ENCODE data around the gene DACH1. TPM values are rescaled to one million over a fixed set of nuclear protein-coding genes. Genes with fewer than 3 reads are reported as not detected.
"Not testable (repeated sequence)": the region's sequence is repeated elsewhere in the genome, so short reads cannot be mapped to it uniquely, and the experiment has no call there.

DACH1 gene
- total RNA-seq = 1 to 10 TPM; 1.4 to 1.5 TPM
- long read RNA-seq, donor 1, full-length matches to known transcripts = 1 of 1 reads
- long read RNA-seq, donor 1, partial matches to known transcripts = 0 of 1 reads
- long read RNA-seq, donor 1, other reads (novel, unspliced or antisense) = 0 of 1 reads
- long read RNA-seq, donor 2 = 0 reads

DNA sequence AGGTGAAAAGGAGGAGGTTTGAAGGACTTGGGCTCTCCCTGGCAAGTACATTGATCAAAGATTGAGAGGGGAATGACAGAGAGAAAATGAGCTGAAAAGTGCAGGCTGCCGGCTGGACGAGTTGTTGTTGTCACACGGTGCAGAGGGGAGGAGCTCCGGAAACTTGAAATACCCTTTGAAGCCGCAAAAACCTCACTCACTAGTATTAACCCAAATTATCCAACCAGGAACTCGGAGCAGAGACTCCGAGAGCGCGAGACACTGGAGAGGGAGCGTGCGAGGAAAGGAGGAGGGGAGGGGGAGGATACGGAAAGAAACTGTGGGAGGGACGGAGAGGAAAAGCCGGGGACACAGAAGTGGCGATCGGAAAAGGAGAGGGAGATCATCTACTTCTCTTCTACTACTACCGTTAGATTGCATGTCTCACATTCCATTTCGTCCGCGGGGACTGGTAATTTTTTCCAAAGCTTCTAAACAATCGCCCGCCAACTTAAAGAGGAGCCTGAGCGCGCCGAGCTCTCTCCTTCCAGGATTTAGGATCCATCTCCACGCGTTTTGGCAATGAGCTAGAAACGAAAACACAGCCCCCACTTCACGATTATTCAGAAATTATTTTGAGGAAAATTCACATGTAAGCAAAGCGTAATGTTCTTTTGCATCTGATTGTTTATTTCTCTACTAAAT lies at the start of gene DACH1:
DACH1 (minus strand) TSS at position 74 of the 684 bp plus-strand sequence.
- intact Hi-C loops (cut with DNase I) = no loop called here
- DNase-seq (ENCODE audit: low spot score) = peak; percentile 72

DNA sequence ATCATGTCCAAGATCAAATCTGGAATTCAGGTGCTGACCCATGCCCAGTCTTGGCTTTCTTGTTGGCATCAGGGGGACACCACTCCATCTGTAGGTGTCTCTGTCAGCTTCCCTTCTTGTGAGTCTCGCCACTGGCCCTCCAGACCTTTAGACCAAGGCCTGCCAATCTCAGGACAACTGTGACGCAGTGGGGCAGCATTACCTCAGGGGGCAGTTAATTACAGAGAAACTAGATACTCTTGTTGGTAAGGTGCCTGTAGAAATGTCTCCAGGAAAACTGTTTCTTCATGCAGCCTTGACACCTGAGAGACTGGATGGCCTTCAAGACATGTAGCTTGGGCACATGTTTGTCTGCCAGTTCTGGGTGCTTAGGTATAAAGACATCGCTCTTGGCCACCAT lies 46.7 kb upstream of the DACH1 start:
- intact Hi-C loops (cut with DNase I) = no loop called here
- DNase-seq (ENCODE audit: low spot score) = no peak

DNA sequence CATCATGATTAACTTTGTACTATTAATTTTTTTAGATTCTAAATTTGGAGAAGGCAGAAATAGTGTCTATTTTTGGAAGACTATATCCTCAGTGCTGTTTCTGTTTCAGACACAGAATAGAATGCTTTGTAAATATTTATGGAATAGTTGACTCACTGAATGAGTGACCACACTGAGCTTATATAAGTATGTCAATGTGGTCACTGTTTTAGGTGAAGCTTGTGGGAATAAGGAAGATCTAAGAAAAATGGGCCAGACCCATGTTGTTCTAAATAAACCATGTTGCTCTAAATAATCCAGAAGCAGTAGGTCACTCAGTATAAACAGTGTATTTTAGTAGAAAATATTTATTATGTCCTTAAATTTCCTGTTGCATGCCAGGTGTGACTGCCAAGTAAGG lies 45.5 kb upstream of the DACH1 start:
- intact Hi-C loops (cut with DNase I) = no loop called here
- DNase-seq (ENCODE audit: low spot score) = no peak

DNA sequence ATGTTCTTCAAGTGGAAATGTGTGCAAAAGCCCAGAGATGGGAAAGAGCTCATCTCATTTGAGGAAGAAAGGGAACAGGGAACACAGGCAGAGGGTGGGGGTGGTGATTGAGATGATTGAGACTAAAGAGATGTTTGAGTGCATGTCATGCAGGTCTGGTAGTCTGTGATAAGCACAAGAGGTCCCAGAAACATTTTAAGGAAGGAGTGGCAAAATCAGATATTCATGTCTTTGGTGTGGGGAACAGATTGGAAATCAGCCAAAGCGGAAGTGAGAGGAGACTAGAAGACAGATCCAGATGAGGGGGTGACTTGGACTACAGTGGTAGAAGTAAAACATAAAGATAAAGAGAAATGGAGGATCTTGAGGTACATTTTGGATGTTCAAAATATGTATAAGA lies 39.4 kb upstream of the DACH1 start:
- intact Hi-C loops (cut with DNase I) = no loop called here
- no peak for DNase-seq (ENCODE audit: low spot score)

DNA sequence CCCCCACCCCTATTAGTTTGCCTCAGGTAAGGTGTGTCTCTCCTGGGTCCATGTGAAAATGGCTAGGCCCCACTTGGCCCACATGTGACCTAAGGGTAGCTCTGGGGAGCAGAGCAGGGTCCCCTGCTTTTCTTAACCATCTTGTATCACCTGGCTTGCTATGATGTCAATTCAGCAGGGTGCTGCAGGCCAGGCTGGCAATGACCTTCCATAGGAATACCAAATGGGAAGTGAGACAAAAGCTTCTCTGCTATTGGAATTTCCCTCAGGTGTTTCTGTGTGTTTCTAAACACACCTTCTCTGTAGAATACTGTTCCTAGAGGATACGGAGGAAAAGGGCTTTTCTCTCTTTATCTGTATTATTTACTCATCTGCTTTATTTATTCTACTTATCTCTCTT lies 35.7 kb upstream of the DACH1 start:
- DNase-seq (ENCODE audit: low spot score) = no peak
- intact Hi-C loops (cut with DNase I) = no loop called here

DNA sequence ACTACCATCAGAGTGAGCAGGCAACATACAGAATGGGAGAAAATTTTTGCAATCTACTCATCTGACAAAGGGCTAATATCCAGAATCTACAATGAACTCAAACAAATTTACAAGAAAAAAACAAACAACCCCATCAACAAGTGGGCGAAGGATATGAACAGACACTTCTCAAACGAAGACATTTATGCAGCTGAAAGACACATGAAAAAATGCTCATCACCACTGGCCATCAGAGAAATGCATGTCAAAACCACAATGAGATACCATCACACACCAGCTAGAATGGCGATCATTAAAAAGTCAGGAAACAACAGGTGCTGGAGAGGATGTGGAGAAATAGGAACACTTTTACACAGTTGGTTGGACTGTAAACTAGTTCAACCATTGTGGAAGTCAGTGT lies 26.5 kb upstream of the DACH1 start:
- intact Hi-C loops (cut with DNase I); DNase-seq (ENCODE audit: low spot score): not testable (repeated sequence)

DNA sequence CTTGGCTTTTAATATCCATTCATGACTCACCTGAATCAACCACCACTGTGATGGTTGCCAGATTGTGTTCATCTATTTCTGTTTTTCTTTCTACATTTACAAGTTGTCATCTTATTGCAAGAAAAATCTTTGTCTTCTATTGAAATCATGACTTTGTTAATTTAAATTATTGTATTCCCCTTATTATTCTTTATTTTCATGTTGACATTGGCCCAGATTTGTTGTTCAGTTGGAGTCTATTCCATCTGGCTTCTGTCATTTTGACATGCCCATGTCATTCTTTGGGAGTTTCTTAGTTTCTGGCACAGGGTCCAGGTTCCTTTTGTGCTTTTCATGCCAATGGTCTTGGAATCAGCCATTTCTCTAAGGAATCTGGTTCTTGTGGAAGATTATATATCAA lies 19.9 kb upstream of the DACH1 start:
- intact Hi-C loops (cut with DNase I) = no loop called here
- no peak for DNase-seq (ENCODE audit: low spot score)

DNA sequence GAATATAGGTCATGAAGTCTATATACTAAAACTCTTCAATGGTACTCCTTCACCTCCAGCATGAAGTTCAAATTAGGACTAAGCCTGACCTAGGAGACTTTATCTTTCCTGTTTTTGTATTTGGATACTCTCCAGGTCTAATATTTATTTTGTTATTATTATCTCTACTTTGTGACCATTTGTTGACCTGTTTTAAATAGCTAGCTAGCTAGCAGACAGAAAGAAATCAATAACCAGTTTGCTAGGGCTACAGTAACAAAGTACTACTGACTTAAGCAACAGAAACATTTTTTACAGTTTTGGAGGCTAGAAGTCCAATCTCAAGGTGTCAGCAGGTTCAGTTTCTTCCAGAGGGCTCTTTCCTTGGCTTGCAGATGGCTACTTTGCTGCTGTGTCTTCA lies 15.1 kb upstream of the DACH1 start:
- DNase-seq (ENCODE audit: low spot score) = no peak
- intact Hi-C loops (cut with DNase I) = no loop called here

DNA sequence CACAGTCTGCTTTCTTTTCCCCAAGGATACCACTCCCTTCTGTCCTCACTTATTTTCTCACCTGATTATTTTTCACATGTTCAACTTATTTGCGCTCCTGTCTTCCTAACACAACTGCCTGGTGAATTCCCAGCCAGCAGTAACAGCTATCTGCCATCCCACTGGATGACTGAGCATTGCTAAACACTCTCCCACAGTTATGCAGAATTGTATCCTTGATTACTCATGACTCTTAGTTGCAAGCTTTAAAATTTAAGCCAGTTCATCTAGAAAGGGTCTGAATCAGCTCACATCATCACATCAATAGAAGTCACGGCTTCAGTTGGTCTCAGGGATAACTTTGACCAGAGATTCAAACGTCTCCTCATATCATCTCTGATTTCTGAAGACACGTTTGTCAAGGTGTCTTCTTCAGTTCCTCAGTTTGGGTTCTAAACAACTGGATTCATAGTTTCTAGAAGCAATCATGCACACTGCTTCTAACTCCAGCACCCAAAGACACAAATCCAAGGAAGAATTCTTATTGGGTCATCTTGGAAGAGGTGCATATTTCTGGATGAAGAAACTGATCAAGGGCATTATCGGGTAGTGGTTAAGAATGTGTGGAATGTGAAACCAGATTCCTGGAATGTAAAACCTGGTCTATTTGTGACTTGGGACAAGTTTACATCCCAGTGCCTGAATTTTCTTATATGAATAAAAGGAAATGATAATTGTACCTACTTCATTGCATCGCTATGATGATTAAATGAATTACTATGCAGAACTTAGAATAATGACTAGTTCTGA lies 13.9 kb upstream of the DACH1 start:
- no peak for DNase-seq (ENCODE audit: low spot score)
- intact Hi-C loops (cut with DNase I) = no loop called here

DNA sequence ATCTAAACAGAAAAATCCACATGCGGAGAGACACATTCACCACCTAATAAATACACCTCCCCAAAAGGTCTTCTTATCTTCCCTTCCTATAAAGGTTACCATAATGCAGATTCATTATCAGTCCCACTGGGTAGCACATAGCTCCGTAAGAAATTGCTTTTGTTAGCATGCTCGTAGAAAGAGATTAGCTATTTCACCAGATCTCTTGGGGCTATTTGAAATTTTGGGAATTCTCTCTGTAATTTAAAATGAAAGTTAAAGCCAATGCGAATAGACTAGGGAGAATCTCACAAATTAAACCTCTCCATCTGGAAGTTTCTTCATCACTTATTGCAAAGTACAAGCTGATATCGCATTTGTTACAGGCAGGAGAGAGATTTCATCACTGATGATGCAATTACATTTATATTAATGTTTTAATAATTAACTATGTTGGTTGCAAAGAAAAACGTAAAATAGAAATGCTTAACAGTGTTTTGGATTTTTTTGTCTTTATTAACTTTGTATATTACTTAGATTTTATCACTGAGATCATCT lies 12.9 kb upstream of the DACH1 start:
- no peak for DNase-seq (ENCODE audit: low spot score)
- intact Hi-C loops (cut with DNase I) = no loop called here

DNA sequence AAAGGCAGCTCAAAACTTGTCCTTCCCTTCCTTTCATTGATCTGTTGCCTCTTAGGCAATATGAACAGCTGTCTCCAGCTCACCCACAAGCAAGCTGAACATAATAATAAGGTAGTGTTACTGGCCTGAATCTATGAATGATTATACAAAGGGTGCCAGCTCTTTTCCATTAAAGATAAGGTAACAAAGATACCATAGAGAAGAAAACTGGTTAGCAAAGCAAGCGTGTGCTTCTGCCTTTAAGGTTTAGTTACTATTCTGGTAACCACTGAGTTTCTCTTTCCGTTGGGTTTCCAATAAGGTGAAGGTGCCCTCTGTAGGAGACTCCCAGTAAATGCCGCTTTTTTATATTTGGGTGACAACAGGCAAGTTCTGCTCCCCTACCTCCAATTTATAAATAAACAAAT lies 12.1 kb upstream of the DACH1 start:
- DNase-seq (ENCODE audit: low spot score) = no peak
- intact Hi-C loops (cut with DNase I) = no loop called here

DNA sequence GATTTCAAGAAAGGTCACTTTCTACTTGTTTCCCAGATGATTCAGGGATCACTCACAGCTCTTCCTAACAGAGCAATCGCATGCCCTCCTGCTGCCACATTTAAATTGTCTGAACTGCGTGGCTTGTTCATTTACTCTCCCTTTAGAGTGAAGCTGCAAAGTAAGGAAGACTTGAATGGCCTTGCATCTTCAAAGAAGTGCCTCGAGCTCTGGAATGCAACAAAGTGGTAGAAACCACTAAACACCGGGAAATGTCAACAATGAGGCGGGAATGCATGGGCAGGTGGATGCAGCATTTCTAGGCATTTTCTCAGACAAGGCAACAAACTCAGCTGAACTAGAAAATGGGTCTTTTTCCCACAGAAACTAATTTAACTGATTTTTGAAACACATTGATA lies 10.3 kb upstream of the DACH1 start:
- no peak for DNase-seq (ENCODE audit: low spot score)
- intact Hi-C loops (cut with DNase I) = no loop called here

DNA sequence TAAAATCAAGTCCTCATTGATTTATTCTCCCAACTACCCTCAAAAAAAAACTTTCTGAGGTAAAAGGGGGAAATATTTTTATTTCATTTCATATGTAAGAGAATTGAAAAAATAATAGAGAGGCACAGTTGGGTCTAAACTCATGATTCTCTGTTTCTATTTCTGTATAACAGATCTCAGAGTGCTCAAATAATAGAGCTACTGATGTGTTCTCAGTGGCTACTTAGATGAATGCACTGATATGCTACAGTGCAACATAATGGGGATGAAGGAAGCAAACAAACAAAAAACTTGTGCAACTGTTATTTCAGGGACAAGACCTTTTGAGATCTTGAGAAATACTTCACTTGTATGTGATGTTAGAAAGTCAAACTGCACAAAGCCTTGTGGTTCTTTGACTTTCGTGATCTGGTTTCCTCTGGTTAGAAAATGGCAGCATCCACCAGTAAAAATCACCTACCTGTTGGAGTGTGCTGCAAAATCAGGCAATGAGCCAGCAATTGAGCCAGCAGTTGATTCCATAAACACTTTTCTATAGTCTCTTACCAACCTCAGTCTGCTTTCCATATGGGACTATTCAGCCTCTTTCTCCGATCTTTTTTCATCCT lies 9.7 kb upstream of the DACH1 start:
- intact Hi-C loops (cut with DNase I) = no loop called here
- no peak for DNase-seq (ENCODE audit: low spot score)

DNA sequence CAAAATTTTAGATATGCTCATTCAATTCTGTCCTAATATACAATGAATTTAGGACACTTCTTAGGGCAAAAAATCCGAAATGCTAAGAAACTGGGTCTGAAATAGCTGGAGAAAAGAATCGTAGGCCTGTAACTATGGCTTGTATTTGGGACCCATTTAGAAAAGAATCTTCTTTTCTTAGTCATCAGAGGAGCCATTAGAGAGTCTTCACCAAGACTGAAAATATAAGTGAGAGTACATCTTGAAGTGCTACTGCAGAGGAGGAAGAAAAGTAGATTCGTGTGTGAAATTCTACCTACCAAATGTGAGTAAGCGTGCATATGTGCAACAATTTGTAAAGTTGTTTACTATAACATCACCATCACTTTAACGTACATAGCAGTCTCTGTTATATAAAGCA lies 8.8 kb upstream of the DACH1 start:
- intact Hi-C loops (cut with DNase I) = no loop called here

DNA sequence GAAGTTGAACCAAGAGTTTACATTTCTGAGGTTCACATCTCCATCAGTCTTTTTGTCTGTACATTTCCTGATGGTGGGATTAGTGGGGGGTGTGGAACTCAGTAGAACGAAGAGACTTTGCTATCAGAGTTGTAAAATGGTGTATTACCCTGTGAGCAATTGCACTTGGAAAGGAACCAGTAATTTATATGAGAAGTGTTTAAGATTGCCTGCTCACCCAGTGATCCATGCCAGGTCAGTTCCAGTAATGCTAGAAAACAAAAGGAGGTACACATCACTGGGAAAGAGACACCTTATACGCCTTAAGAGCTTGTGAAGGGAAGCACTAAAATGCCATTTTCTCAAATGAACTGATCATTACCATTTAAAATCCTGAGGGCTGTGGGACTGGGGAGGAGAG lies 7.5 kb upstream of the DACH1 start:
- no peak for DNase-seq (ENCODE audit: low spot score)
- intact Hi-C loops (cut with DNase I) = no loop called here

More for the DNA sequence above, 8.8 kb upstream of the DACH1 start:
- DNase-seq (ENCODE audit: low spot score) = no peak

DNA sequence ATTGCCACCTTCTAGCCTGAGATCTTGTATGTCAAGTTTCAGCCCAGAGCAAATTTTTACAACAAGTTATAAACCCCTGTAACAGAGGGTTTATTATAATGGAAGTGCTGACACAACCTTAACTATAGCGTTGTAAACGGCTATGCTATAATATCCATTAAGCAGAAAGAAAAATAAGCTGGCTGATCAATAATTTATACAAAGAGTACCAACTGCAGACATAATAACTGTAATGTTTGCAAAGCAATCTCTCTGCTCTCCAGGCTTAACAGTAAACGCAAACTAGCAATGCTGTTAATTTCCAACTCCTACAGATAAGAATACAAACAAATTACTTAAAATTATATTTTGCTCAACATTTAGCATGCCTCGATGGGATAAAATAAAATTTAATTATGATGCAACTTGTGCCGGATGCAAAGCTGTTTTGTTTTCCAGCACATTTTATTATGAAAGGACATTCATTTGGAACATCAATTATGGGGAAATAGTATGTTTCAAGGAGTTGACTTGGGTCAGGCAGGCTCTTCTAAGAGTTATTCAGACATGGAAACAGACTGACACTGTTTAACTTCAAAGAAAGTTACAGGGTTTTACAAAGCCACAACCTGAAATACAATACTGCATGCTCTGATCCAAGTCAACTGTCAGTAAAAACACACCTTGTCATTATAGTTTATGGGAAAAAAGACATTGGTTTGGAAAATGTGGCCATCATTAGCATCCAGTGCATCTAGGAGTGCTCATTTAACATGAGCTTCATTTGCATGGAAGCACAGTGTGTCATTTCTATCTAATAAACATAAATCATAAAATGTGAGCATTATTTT lies 6.6 kb upstream of the DACH1 start:
- DNase-seq (ENCODE audit: low spot score) = no peak
- intact Hi-C loops (cut with DNase I) = no loop called here

DNA sequence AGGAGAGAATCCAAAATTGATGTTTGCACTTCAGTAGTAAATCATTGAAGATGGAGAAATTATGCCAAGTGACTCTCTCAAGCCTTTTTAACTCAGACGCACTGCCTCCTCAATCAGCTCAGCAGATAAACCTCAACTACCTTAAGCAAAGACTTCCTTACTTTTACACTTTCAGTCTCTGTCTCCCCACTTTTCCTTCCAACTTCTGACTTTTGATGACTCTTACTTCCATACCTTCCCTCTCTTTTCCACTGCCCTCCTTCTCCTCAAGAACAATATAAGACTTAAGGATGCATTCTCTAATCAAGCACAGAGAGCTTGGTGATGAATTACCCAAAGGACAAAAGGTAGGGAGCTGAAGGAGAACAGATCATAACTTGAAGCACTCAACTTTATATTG lies 4.8 kb upstream of the DACH1 start:
- no peak for DNase-seq (ENCODE audit: low spot score)
- intact Hi-C loops (cut with DNase I) = no loop called here

DNA sequence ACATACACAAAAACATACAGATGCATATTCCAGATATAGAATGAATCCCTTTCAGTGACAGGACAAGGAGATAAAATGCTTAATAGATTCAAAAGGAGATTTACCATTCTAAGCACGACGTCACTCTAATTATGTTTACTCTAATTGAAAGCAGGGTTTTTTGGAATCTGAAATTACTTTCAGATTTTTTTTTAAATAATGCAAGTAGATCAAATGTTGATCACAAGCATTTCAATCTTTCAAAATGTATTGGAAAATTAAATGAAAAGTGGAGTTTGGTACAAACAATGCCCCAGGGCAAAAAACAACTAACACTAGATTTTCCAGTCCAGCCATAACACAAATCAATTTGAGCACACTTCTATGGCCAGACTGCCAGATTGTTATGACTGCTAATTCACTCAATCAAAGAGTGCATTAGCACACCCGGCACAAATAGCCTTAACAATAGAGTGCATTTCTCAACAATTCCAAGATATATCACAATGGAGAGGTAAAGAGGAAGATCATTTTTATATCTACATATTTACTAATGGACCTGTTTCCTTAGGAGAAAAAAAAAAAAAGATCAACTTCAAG lies 4.3 kb upstream of the DACH1 start:
- intact Hi-C loops (cut with DNase I) = no loop called here
- DNase-seq (ENCODE audit: low spot score) = no peak

DNA sequence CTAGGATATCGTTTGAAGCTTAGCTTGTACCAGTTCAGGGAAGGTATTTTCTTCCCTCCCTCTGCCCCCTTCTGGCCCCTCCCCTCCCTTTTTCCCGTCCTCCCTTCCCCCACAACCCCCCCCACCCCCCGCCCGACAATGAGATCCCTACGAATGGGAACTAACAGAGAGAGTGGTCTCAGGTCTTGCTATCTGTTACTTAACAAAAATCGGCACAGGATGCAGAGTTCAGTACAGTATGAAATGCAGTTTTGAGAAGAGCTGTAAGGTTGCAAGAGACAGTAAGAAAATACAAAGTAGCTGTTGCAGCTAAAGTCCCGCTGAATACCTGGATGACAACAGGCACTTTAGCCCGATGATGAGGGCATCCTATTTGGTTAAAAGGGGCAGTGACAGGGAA lies 3.1 kb upstream of the DACH1 start:
- intact Hi-C loops (cut with DNase I) = no loop called here
- no peak for DNase-seq (ENCODE audit: low spot score)
